Mucosa of rectum (tissue), 2 donors: ENCODE data around the gene LCP1.

Experiments
- H3K27ac ChIP-seq, 2 donors: one replicate each; pipeline ENCODE4 v1.7.0; 2013; ENCODE audit warnings: inconsistent platforms in 2 of 2, low read depth in 2 of 2, low read length in 2 of 2
- H3K27me3 ChIP-seq, 2 donors: one replicate each; pipeline ENCODE4 v1.7.0; 2013; ENCODE audit warnings: low read length in 2 of 2; ENCODE audit not compliant: control insufficient read depth in 2 of 2, insufficient read depth in 2 of 2
- H3K36me3 ChIP-seq, 2 donors: one replicate each; pipeline ENCODE4 v1.7.0; 2013; ENCODE audit warnings: low read length in 2 of 2; ENCODE audit not compliant: control insufficient read depth in 2 of 2, insufficient read depth in 2 of 2
- H3K4me1 ChIP-seq, 2 donors: one replicate each; pipeline ENCODE4 v1.7.0; 2013; ENCODE audit warnings: low read length in 2 of 2, mild to moderate bottlenecking in 1 of 2; ENCODE audit not compliant: control insufficient read depth in 2 of 2, insufficient read depth in 2 of 2
- H3K4me3 ChIP-seq, 2 donors: one replicate each; pipeline ENCODE4 v1.7.0; 2013; ENCODE audit warnings: low read length in 2 of 2
- H3K9ac ChIP-seq, 2 donors: one replicate each; pipeline ENCODE4 v1.7.0; 2013; ENCODE audit warnings: low read length in 2 of 2, low read depth in 1 of 2, mild to moderate bottlenecking in 1 of 2
- H3K9me3 ChIP-seq, 2 donors: one replicate each; pipeline ENCODE4 v1.7.0; 2013; ENCODE audit warnings: low read length in 2 of 2; ENCODE audit not compliant: control insufficient read depth in 2 of 2
- donor health status: healthy.
- donor health status: Normal muscosa, but diverticular disease.

LCP1 gene

GRCh38 chr13:46134494-46134893 lies 47.5 kb downstream of the LCP1 start:
- H3K4me3 ChIP-seq, result no peak overlapping the region
- no peaks in the 10 kb centered on the region for H3K9me3 ChIP-seq
- H3K36me3 ChIP-seq, result peaks cover 0 to 19% of the 10 kb centered on the region in 2 donors
- H3K27ac ChIP-seq, result no peak overlapping the region
- no peak overlapping the region for H3K9ac ChIP-seq
- no peaks in the 10 kb centered on the region for H3K27me3 ChIP-seq
- no peaks in the 10 kb centered on the region for H3K4me1 ChIP-seq

GRCh38 chr13:46132109-46132508 lies 49.9 kb downstream of the LCP1 start:
- Histone ChIP-seq H3K9ac (no peak overlapping the region), H3K4me3 (no peak overlapping the region), H3K36me3 (peaks cover 0 to 19% of the 10 kb centered on the region in 2 donors), H3K9me3 (no peaks in the 10 kb centered on the region), H3K4me1 (no peaks in the 10 kb centered on the region), H3K27ac (no peak overlapping the region), H3K27me3 (no peaks in the 10 kb centered on the region)

GRCh38 chr13:46131705-46132104 lies 50.3 kb downstream of the LCP1 start:
- H3K27me3 ChIP-seq, result no peaks in the 10 kb centered on the region
- H3K36me3 ChIP-seq, result peaks cover 0 to 19% of the 10 kb centered on the region in 2 donors
- no peak overlapping the region for H3K9ac ChIP-seq
- H3K4me3 ChIP-seq, result no peak overlapping the region
- H3K27ac ChIP-seq, result no peak overlapping the region
- no peaks in the 10 kb centered on the region for H3K9me3 ChIP-seq
- H3K4me1 ChIP-seq, result no peaks in the 10 kb centered on the region

- Histone ChIP-seq H3K9ac (no peak overlapping the region), H3K9me3 (no peaks in the 10 kb centered on the region), H3K4me1 (no peaks in the 10 kb centered on the region), H3K27ac (no peak overlapping the region), H3K27me3 (no peaks in the 10 kb centered on the region), H3K36me3 (peaks cover 0 to 13% of the 10 kb centered on the region in 2 donors), H3K4me3 (no peak overlapping the region)
Measured at GRCh38 chr13:46129955-46130618, 51.9 kb downstream of the LCP1 start.

- Histone ChIP-seq H3K9me3 (no peaks in the 10 kb centered on the region), H3K36me3 (peaks cover 0 to 12% of the 10 kb centered on the region in 2 donors), H3K9ac (no peak overlapping the region), H3K4me3 (no peak overlapping the region), H3K4me1 (no peaks in the 10 kb centered on the region), H3K27ac (no peak overlapping the region), H3K27me3 (no peaks in the 10 kb centered on the region)
Measured at GRCh38 chr13:46129124-46129523, 52.9 kb downstream of the LCP1 start.

- Histone ChIP-seq H3K9ac (no peak overlapping the region), H3K4me1 (no peaks in the 10 kb centered on the region), H3K27ac (no peak overlapping the region), H3K9me3 (no peaks in the 10 kb centered on the region), H3K4me3 (no peak overlapping the region), H3K36me3 (peaks cover 0 to 10% of the 10 kb centered on the region in 2 donors), H3K27me3 (no peaks in the 10 kb centered on the region)
Measured at GRCh38 chr13:46127358-46128023, 54.5 kb downstream of the LCP1 start.

GRCh38 chr13:46126552-46127357 lies 55.2 kb downstream of the LCP1 start:
- Histone ChIP-seq H3K27me3 (no peaks in the 10 kb centered on the region), H3K4me1 (no peaks in the 10 kb centered on the region), H3K9ac (no peak overlapping the region), H3K9me3 (no peaks in the 10 kb centered on the region), H3K4me3 (no peak overlapping the region), H3K36me3 (peaks cover 0 to 7% of the 10 kb centered on the region in 2 donors), H3K27ac (no peak overlapping the region)

GRCh38 chr13:46126056-46126455 lies 55.9 kb downstream of the LCP1 start:
- no peak overlapping the region for H3K27ac ChIP-seq
- no peaks in the 10 kb centered on the region for H3K4me1 ChIP-seq
- no peaks in the 10 kb centered on the region for H3K9me3 ChIP-seq
- peaks cover 0 to 7% of the 10 kb centered on the region in 2 donors for H3K36me3 ChIP-seq
- H3K27me3 ChIP-seq, result no peaks in the 10 kb centered on the region
- no peak overlapping the region for H3K9ac ChIP-seq
- H3K4me3 ChIP-seq, result no peak overlapping the region

GRCh38 chr13:46124967-46125933 lies 56.7 kb downstream of the LCP1 start:
- Histone ChIP-seq H3K9me3 (no peaks in the 10 kb centered on the region), H3K27ac (no peak overlapping the region), H3K4me3 (no peak overlapping the region), H3K27me3 (no peaks in the 10 kb centered on the region), H3K9ac (no peak overlapping the region), H3K36me3 (peaks cover 0 to 6% of the 10 kb centered on the region in 2 donors), H3K4me1 (no peaks in the 10 kb centered on the region)
